A549 (cell line): ENCODE results near the gene DDX31. TPM values are rescaled to one million over a fixed set of nuclear protein-coding genes. Genes with fewer than 3 reads are reported as not detected.

Experiments
- ATAC-seq, 2 experiments: fragments of 200-7000 bp in 1 of 2; fragments of >200 bp in 1 of 2; cut with Nextera tagmentation in 1 of 2; cut with Tn5 transposase in 1 of 2; 3 replicates each; pipeline versions ENCODE4 v1.8.0 to v1.9.1; 2018 to 2020; ENCODE audit warnings: mild to moderate bottlenecking in 1 of 2, moderate library complexity in 1 of 2
- CTCF ChIA-PET: fragments of 300-600 bp; sonication (Branson Sonifier 250); formaldehyde crosslinking; extraction: SDS; loops from one replicate; lab custom pipeline; 2021; ENCODE audit warnings: antibody characterized with exemption, inconsistent platforms; lab: Yijun Ruan, JAX
- POLR2A ChIA-PET: fragments of 350-600 bp; formaldehyde crosslinking; extraction: SDS; loops from one replicate; lab custom pipeline; 2021; ENCODE audit warnings: antibody characterized with exemption, inconsistent platforms; lab: Yijun Ruan, JAX
- DNase-seq, 2 experiments: peaks; one replicate each; pipeline versions ENCODE4 v3.0.0 to v3.0.0-alpha.2; 2011 to 2016; ENCODE audit warnings: low read depth in 1 of 2, low spot score in 1 of 2
- FAIRE-seq: peaks from 2 replicates; lab custom pipeline; 2011; peaks lifted over from hg19 to GRCh38; lab: Jason Lieb, UNC
- H3K27ac ChIP-seq, 2 experiments: fragments of >200 bp; sonication (Bioruptor Twin); formaldehyde crosslinking; 3 replicates each; pipeline ENCODE4 v1.5.1; 2016 to 2017
- H3K4me1 ChIP-seq: fragments of >200 bp; sonication (Bioruptor Twin); formaldehyde crosslinking; 3 replicates; pipeline ENCODE4 v1.6.1; 2016
- H3K4me2 ChIP-seq: fragments of >200 bp; sonication (Bioruptor Twin); formaldehyde crosslinking; 3 replicates; pipeline ENCODE4 v1.6.1; 2016
- H3K4me3 ChIP-seq: fragments of >200 bp; sonication (Bioruptor Twin); formaldehyde crosslinking; 3 replicates; pipeline ENCODE4 v1.5.1; 2016
- H3K9me3 ChIP-seq: fragments of >200 bp; sonication (Bioruptor Twin); formaldehyde crosslinking; 3 replicates; pipeline ENCODE4 v1.6.1; 2016
- ATOH8 ChIP-seq: fragments of 250-450 bp; sonication (Bioruptor Pico); IDR thresholded peaks from 2 replicates; pipeline ENCODE4 v1.5.0; 2020; ENCODE audit warnings: low read depth, mild to moderate bottlenecking, moderate library complexity
- BHLHE40 ChIP-seq: IDR thresholded peaks from 2 replicates; pipeline ENCODE4 v1.6.1; 2012; ENCODE audit warnings: low read depth, low read length, inconsistent platforms
- CBX2 ChIP-seq: fragments of 200-600 bp; sonication (generic); IDR thresholded peaks from 2 replicates; pipeline ENCODE4 v1.6.1; 2016; ENCODE audit warnings: low read depth, mild to moderate bottlenecking, borderline replicate concordance
- CHD2 ChIP-seq: fragments of 150-350 bp; IDR thresholded peaks from 2 replicates; pipeline ENCODE4 v1.6.1; 2014; ENCODE audit warnings: low read length; ENCODE audit not compliant: partially characterized antibody
- CHD4 ChIP-seq: fragments of 200-600 bp; sonication (generic); IDR thresholded peaks from 2 replicates; pipeline ENCODE4 v1.6.1; 2016; ENCODE audit warnings: antibody characterized with exemption, mild to moderate bottlenecking, borderline replicate concordance
- EHMT2 ChIP-seq: fragments of 200-600 bp; sonication (generic); IDR thresholded peaks from 2 replicates; pipeline ENCODE4 v1.6.1; 2016; ENCODE audit warnings: antibody characterized with exemption, low read depth, mild to moderate bottlenecking, moderate library complexity
- ELK1 ChIP-seq: fragments of 150-350 bp; IDR thresholded peaks from 2 replicates; pipeline ENCODE4 v1.6.1; 2014; ENCODE audit warnings: low read depth, mild to moderate bottlenecking, low read length
- EP300 ChIP-seq, 2 experiments: fragments of >200 bp; sonication (Bioruptor Twin); formaldehyde crosslinking; IDR thresholded peaks; 2 replicates in 1 of 2; 3 replicates in 1 of 2; pipeline ENCODE4 v1.6.1; 2016 to 2017
- FOSL2 ChIP-seq, 2 experiments: fragments of 450-650 bp in 1 of 2; fragments of >200 bp in 1 of 2; sonication (Bioruptor Twin) in 1 of 2; formaldehyde crosslinking; IDR thresholded peaks; 2 replicates each; pipeline versions ENCODE4 v1.5.0 to v1.6.1; 2016 to 2020; ENCODE audit warnings: mild to moderate bottlenecking in 1 of 2, moderate library complexity in 1 of 2
- FOXS1 ChIP-seq: fragments of 250-450 bp; sonication (Bioruptor Pico); IDR thresholded peaks from 2 replicates; pipeline ENCODE4 v1.5.0; 2020; ENCODE audit warnings: mild to moderate bottlenecking, moderate library complexity
- HOXA7 ChIP-seq: fragments of 250-450 bp; sonication (Bioruptor Pico); IDR thresholded peaks from 2 replicates; pipeline ENCODE4 v1.5.0; 2020; ENCODE audit warnings: mild to moderate bottlenecking, moderate library complexity
- HOXB5 ChIP-seq: fragments of 250-450 bp; sonication (Bioruptor Pico); IDR thresholded peaks from 2 replicates; pipeline ENCODE4 v1.5.0; 2020; ENCODE audit warnings: mild to moderate bottlenecking, moderate library complexity
- KDM1A ChIP-seq: fragments of 200-600 bp; sonication (generic); IDR thresholded peaks from 2 replicates; pipeline ENCODE4 v1.6.1; 2016; ENCODE audit warnings: low read depth, mild to moderate bottlenecking
- KDM5A ChIP-seq: fragments of 200-600 bp; sonication (generic); IDR thresholded peaks from 2 replicates; pipeline ENCODE4 v1.6.1; 2016; ENCODE audit warnings: antibody characterized with exemption, mild to moderate bottlenecking
- MAFK ChIP-seq: fragments of 450-650 bp; IDR thresholded peaks from 2 replicates; pipeline ENCODE4 v1.6.1; 2014; ENCODE audit not compliant: partially characterized antibody
- MYC ChIP-seq: IDR thresholded peaks from 2 replicates; pipeline ENCODE4 v1.6.1; 2012; ENCODE audit warnings: mild to moderate bottlenecking, inconsistent platforms, low read length, improper control_type of control experiment, borderline replicate concordance
- NR3C1 ChIP-seq: fragments of >200 bp; sonication (Bioruptor Twin); formaldehyde crosslinking; IDR thresholded peaks from 3 replicates; pipeline ENCODE4 v1.6.1; 2017
- RCOR1 ChIP-seq: fragments of 150-350 bp; IDR thresholded peaks from 2 replicates; pipeline ENCODE4 v1.6.1; 2014; ENCODE audit warnings: antibody characterized with exemption, low read length, low read depth
- REST ChIP-seq: fragments of 200-600 bp; sonication (generic); IDR thresholded peaks from 2 replicates; pipeline ENCODE4 v1.6.1; 2016; ENCODE audit warnings: antibody characterized with exemption, mild to moderate bottlenecking, moderate library complexity
- RFX5 ChIP-seq: fragments of 450-650 bp; IDR thresholded peaks from 2 replicates; pipeline ENCODE4 v1.7.1; 2014; ENCODE audit warnings: antibody characterized with exemption, mild to moderate bottlenecking, moderate library complexity
- SREBF2 ChIP-seq: fragments of 450-650 bp; IDR thresholded peaks from 2 replicates; pipeline ENCODE4 v1.6.1; 2014; ENCODE audit warnings: mild to moderate bottlenecking, moderate library complexity
- TP53 ChIP-seq: fragments of 250-450 bp; sonication (Bioruptor Pico); IDR thresholded peaks from 2 replicates; pipeline ENCODE4 v1.5.0; 2021; ENCODE audit warnings: mild to moderate bottlenecking, moderate library complexity
- ZC3H11A ChIP-seq: fragments of 450-650 bp; IDR thresholded peaks from 2 replicates; pipeline ENCODE4 v1.6.1; 2014; ENCODE audit warnings: antibody characterized with exemption, mild to moderate bottlenecking
- ZSCAN20 ChIP-seq: fragments of 250-450 bp; sonication (Bioruptor Pico); IDR thresholded peaks from 2 replicates; pipeline ENCODE4 v1.8.0; 2022; ENCODE audit warnings: mild to moderate bottlenecking, moderate library complexity
- WGBS: methylation state at CpG from one replicate; pipeline ENCODE4 v1.1.6; 2017; ENCODE audit errors: missing lambda C conversion rate; 5-methylcytosine and 5-hydroxymethylcytosine counted together
- polyA plus RNA-seq, 4 experiments: library from polyadenylated mRNA; depleted of rRNA in 3 of 4; stranded (reverse); fragments of >200 nt; fragmentation: RNase III in 1 of 4; extraction: RNeasy Plus Mini Kit Qiagen cat#74134 plus additional on column Dnase treatment in 1 of 4; gene quantifications; 2 replicates in 3 of 4; 3 replicates in 1 of 4; pipeline ENCODE4 v1.2.3, GENCODE V29; 2011 to 2017
- TF ChIP-seq, protein P1 (sequence below): IDR thresholded peaks from 2 replicates; pipeline ENCODE4 v1.6.1; 2012
- TF ChIP-seq, protein P2 (sequence below): fragments of 250-450 bp; sonication (Bioruptor Pico); IDR thresholded peaks from 2 replicates; pipeline ENCODE4 v1.5.0; 2021; ENCODE audit warnings: mild to moderate bottlenecking, moderate library complexity, borderline replicate concordance

The DDX31 gene
- polyA plus RNA-seq, 2 of the 4 experiments (the other 2 are of a cell fraction): 20.0 to 30.1 TPM

- DNase-seq (no peak), ATAC-seq (no peak), FAIRE-seq (no peak)
- H3K9me3 ChIP-seq: no peaks in the 10 kb centered on the region
- ChIA-PET POLR2A (no interaction called here), CTCF (interaction anchor here (0.6 to 1.4 kb wide), 6 partner anchors 8 to 332 kb away, joined by 3 to 7 read pairs (median 4); no protein-coding TSS in a partner anchor)
- WGBS: 28% methylated on average over 21 of the region's 36 CpGs
- H3K4me3 ChIP-seq: peak within 1 kb of the TSS; percentile 36
- peaks cover 12% of the 10 kb centered on the region; the same call in 2 of the 3 replicates for H3K4me1 ChIP-seq
- H3K27ac ChIP-seq: no peak within 1 kb of the TSS
- H3K4me2 ChIP-seq: peak within 1 kb of the TSS; percentile 81
- TF ChIP-seq EHMT2 (0 out of 2 replicates have a peak, but pooled peaks have one; percentile 27), CBX2 (no peak), HOXB5 (CRISPR knock-in tag) (no peak), CHD4 (no peak), REST (peak; percentile 29; the same call in 1 of the 2 replicates)
Measured at GRCh38 chr9:132582276-132582785, 87.5 kb downstream of the DDX31 start, which contains the start of gene BARHL1. Gene BARHL1 (plus strand): TSS chr9:132582606. CDS start chr9:132582798, 192 bp downstream.

GRCh38 chr9:132579427-132579798 is 90.4 kb downstream of the DDX31 start:
- POLR2A ChIA-PET: no interaction called here
- FAIRE-seq: no peak
- no peak overlapping the region for H3K4me2 ChIP-seq
- H3K9me3 ChIP-seq: no peaks in the 10 kb centered on the region
- CTCF ChIA-PET: interaction anchor here (1.0 to 13.9 kb wide), 3 partner anchors 9 to 169 kb away, joined by 3 to 176 read pairs (median 4); no protein-coding TSS in a partner anchor
- no peak overlapping the region for H3K4me3 ChIP-seq
- H3K27ac ChIP-seq: no peak overlapping the region
- peaks cover 5% of the 10 kb centered on the region; the same call in 2 of the 3 replicates for H3K4me1 ChIP-seq
- TF ChIP-seq CHD2 (no peak), KDM1A (no peak), FOXS1 (no peak), RFX5 (no peak), ZSCAN20 (no peak), ELK1 (no peak), ATOH8 (no peak), KDM5A (no peak)
- TF ChIP-seq, protein P1, sequence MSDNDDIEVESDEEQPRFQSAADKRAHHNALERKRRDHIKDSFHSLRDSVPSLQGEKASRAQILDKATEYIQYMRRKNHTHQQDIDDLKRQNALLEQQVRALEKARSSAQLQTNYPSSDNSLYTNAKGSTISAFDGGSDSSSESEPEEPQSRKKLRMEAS: no peak
- no peak for DNase-seq
- no peak for ATAC-seq
- 13% methylated on average over 15 of the region's 15 CpGs for WGBS

DNA sequence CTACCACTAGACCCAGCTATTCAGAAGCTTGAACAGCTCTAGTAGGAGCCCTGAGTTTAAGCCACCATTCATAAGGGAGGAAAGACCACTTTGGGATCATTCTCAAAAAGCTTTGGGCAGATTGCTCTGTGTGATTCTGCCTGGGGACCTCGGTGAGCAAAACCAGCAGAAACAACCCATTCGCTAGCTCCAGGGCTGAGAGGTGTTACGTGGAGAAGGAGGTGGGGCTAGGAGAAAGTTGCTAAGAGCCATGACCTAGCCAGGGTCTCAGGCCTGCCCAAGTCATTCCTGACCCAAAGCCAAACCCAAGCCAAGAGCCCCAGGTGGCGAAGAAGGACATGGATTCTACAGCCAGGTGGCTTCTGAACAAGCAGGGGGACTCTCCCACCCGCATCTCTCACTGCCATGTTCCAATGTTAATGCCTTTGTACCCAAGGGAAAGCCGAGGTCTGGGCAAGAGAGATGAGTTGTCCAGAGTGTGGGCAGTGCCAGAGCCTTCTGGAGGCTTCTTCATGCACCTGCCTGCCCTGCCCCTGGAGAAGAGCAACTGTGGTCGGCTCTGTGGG is 91.3 kb downstream of the DDX31 start:
- peaks cover 5% of the 10 kb centered on the region; the same call in 2 of the 3 replicates for H3K4me1 ChIP-seq
- TF ChIP-seq, protein P2, sequence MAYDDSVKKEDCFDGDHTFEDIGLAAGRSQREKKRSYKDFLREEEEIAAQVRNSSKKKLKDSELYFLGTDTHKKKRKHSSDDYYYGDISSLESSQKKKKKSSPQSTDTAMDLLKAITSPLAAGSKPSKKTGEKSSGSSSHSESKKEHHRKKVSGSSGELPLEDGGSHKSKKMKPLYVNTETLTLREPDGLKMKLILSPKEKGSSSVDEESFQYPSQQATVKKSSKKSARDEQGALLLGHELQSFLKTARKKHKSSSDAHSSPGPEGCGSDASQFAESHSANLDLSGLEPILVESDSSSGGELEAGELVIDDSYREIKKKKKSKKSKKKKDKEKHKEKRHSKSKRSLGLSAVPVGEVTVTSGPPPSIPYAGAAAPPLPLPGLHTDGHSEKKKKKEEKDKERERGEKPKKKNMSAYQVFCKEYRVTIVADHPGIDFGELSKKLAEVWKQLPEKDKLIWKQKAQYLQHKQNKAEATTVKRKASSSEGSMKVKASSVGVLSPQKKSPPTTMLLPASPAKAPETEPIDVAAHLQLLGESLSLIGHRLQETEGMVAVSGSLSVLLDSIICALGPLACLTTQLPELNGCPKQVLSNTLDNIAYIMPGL (CRISPR knock-in tag): no peak
- TF ChIP-seq TP53 (CRISPR knock-in tag) (no peak), SREBF2 (no peak), CHD2 (no peak), HOXA7 (CRISPR knock-in tag) (no peak), ZSCAN20 (no peak), FOSL2 (IDR thresholded peaks at IDR 0.05) (no peak), FOSL2 (CRISPR knock-in tag; IDR thresholded peaks at IDR 0.05) (no peak), RCOR1 (no peak), EP300 (IDR thresholded peaks at IDR 0.05) (no peak), BHLHE40 (no peak), ZC3H11A (no peak), MYC (no peak), NR3C1 (no peak), MAFK (no peak)
- H3K4me3 ChIP-seq: no peak overlapping the region
- POLR2A ChIA-PET: no interaction called here
- no peak for ATAC-seq
- no peak for FAIRE-seq
- H3K9me3 ChIP-seq: no peaks in the 10 kb centered on the region
- no peak overlapping the region for H3K4me2 ChIP-seq
- 12% methylated on average over 7 of the region's 7 CpGs for WGBS
- H3K27ac ChIP-seq: no peak overlapping the region
- CTCF ChIA-PET: interaction anchor here (1.1 to 13.9 kb wide), 4 partner anchors 8 to 71 kb away, joined by 3 to 176 read pairs (median 4); no protein-coding TSS in a partner anchor
- DNase-seq: no peak
